ENCODE data around the gene OLFM2.

DNA sequence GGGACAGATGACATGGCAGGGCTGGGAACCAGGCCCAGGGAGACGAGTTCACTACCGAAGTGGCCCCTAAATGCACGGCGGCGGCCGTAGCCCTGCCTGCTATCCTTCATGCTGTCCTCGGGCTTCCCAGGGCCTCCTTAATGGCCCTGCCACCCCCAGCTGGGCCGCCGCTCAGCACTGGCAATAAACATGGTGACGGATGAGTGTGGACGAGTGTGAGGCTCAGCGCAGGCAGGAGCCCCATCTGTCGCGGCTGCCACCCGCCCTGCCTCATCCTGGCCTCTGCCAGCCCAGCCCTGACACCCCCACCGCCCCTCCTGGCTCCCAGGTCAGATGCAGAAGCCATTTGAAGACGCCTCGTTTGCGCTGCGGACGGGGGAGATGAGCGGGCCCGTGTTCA is 87.6 kb downstream of the OLFM2 start:
- TF ChIP-seq CTCF (IDR thresholded peaks at IDR 0.05) = no peak
- no peak for TF ChIP-seq POLR2AphosphoS5 (IDR thresholded peaks at IDR 0.05)
- no peak for TF ChIP-seq POLR2A (IDR thresholded peaks at IDR 0.05)
- TF ChIP-seq EP300 (IDR thresholded peaks at IDR 0.05) = no peak

Measured in suprapubic skin (tissue), 4 donors.